ENCODE data around the gene RAF1. TPM values are rescaled to one million over a fixed set of nuclear protein-coding genes. Genes with fewer than 3 reads are reported as not detected.

The RAF1 gene
- total and polyA plus RNA-seq, 8 donors = 36.7 to 156 (median 76.9) TPM

DNA sequence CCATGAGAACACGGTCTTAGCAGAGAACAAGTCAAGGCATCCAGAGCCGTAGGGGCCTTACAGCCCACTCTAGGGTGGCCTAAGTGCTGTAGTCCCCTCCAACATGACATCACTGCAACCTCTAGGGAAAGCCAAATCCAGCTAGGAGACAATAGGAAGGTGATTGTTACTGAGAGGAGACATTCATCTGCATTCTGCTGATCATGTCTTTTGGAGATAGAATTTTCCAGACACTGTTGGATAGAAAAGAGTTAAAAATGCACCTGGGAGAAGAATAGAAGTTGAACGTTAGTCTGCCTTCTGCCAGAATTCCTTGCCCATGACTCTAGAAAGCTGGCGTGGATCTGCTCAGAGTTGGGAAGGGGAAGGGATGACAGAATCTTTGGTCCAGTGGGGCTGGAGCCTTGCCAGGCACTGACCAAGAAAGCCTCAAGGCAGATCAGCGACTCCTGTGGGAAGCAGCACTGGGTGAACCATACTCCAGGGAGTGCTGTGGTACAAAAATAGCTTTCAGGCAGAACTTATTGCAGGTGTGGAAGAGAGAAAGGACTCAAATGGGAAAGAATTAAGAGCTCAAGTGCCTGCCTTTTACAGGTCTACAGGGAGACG, 44.8 kb upstream of the RAF1 start:
- H3K27me3 ChIP-seq = no peaks in the 10 kb centered on the region
- peak; percentile 34 to 37 for DNase-seq
- H3K9me3 ChIP-seq = no peaks in the 10 kb centered on the region
- 51 to 59% (median 52%) methylated on average over 5 to 6 of the region's 6 CpGs for WGBS, 5 donors
- no peaks in the 10 kb centered on the region for H3K4me1 ChIP-seq
- no peaks in the 10 kb centered on the region for H3K36me3 ChIP-seq
- intact Hi-C loops (cut with DNase I; ENCODE audit: low total_unique reads) = no loop called here
- H3K4me3 ChIP-seq = no peak overlapping the region
- H3K27ac ChIP-seq = no peak overlapping the region
- TF ChIP-seq, protein P1, sequence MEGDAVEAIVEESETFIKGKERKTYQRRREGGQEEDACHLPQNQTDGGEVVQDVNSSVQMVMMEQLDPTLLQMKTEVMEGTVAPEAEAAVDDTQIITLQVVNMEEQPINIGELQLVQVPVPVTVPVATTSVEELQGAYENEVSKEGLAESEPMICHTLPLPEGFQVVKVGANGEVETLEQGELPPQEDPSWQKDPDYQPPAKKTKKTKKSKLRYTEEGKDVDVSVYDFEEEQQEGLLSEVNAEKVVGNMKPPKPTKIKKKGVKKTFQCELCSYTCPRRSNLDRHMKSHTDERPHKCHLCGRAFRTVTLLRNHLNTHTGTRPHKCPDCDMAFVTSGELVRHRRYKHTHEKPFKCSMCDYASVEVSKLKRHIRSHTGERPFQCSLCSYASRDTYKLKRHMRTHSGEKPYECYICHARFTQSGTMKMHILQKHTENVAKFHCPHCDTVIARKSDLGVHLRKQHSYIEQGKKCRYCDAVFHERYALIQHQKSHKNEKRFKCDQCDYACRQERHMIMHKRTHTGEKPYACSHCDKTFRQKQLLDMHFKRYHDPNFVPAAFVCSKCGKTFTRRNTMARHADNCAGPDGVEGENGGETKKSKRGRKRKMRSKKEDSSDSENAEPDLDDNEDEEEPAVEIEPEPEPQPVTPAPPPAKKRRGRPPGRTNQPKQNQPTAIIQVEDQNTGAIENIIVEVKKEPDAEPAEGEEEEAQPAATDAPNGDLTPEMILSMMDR (IDR thresholded peaks at IDR 0.05) = no peak
- TF ChIP-seq POLR2A (IDR thresholded peaks at IDR 0.05) = no peak
- no peak for TF ChIP-seq EP300 (IDR thresholded peaks at IDR 0.05)
- no peak for TF ChIP-seq POLR2AphosphoS5 (IDR thresholded peaks at IDR 0.05)

DNA sequence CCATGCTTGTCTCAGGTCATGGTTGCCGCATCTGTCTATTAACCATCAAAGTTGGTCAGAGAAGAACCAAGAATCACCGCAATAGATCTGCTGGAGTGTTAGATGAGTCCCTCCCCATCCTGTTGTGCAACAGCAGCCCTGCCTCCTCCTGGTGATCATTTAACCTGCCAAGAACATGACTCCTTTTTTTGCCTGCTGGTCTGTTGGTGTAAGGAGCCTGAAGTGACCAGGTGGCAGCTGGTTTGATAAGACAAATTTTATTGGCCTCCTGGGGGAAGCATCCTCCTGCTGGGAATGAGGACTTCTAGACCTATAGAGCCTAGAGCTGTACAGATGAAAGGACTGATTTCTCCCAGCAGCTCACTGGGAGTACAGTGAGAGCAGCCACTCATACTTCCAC, 43.5 kb upstream of the RAF1 start:
- WGBS, 5 donors = 85 to 94% (median 89%) methylated on average over 2 of the region's 2 CpGs

DNA sequence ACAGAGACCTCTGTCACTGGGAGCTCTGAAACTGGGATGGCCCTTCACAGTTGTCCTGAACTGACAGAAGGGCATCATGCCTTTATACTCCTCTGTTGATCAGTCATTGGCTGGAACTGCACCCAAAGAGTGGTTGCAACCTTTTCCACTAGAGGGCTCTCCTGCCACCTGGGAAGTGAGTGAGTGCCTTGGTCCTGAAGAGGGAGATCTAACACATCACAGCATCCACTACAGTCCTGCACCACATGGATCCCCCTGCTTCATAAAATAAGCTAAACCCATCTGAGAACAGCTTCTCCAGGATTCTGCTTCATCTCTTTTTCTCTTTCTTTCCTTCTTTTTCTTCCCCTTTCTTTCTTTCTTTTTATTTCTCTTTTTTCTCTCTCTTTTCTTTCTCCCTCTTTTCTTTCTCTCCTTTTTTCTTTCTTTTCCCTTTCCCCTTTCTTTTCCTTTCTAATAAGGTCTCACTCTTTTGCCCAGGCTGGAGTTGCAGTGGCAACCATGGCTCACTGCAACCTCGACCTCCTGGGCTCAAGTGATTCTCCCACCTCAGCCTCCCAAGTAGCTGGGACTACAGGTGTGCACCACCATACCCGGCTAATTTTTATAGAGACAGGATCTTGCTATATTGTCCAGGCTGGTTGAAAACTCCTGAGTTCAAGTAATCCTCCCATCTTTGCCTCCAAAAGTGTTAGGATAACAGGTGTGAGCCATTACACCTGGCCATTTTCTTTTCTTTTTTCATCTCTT, 42.8 kb upstream of the RAF1 start:
- H3K27me3 ChIP-seq = no peaks in the 10 kb centered on the region
- intact Hi-C loops (cut with DNase I; ENCODE audit: low total_unique reads) = no loop called here
- no peaks in the 10 kb centered on the region for H3K4me1 ChIP-seq
- DNase-seq = peak; percentile 71 to 78
- 75 to 92% (median 85%) methylated on average over 2 of the region's 2 CpGs for WGBS, 5 donors
- H3K9me3 ChIP-seq = no peaks in the 10 kb centered on the region
- H3K4me3 ChIP-seq = no peak overlapping the region
- TF ChIP-seq POLR2AphosphoS5 (IDR thresholded peaks at IDR 0.05) = peak in 1 of 3 donors; percentile 31
- TF ChIP-seq, protein P1 (IDR thresholded peaks at IDR 0.05) = peak in 5 of 7 experiments; percentile 25 to 75 (median 51)
- TF ChIP-seq EP300 (IDR thresholded peaks at IDR 0.05) = no peak
- H3K36me3 ChIP-seq = no peaks in the 10 kb centered on the region
- no peak overlapping the region for H3K27ac ChIP-seq

More for the DNA sequence above, 43.5 kb upstream of the RAF1 start:
- H3K27ac ChIP-seq = no peak overlapping the region
- intact Hi-C loops (cut with DNase I; ENCODE audit: low total_unique reads) = no loop called here
- no peak overlapping the region for H3K4me3 ChIP-seq
- no peak for DNase-seq
- TF ChIP-seq POLR2A (IDR thresholded peaks at IDR 0.05) (no peak), POLR2AphosphoS5 (IDR thresholded peaks at IDR 0.05) (no peak), EP300 (IDR thresholded peaks at IDR 0.05) (no peak)
- TF ChIP-seq, protein P1 (IDR thresholded peaks at IDR 0.05) = no peak
- H3K36me3 ChIP-seq = no peaks in the 10 kb centered on the region
- H3K4me1 ChIP-seq = no peaks in the 10 kb centered on the region
- H3K27me3 ChIP-seq = no peaks in the 10 kb centered on the region
- H3K9me3 ChIP-seq = no peaks in the 10 kb centered on the region

DNA sequence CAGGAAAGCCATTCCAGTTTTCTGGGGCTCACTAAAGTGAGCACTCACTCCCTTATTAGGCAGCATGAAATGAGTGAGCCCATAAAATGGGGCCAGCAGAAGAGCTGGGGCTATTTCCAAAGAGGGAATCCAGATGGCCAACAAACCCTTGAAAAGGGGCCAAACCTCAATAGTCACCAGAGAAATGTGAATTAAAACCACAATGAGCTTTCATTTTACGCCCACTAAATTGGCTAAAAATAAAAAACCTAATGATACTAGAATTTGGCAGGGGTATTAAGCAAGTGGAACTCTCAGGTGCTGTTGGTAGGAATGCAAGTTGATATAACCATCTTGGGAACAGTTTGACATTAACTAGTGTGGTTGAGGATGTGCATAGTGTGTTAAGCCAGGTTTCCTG, 42.1 kb upstream of the RAF1 start:
- intact Hi-C loops (cut with DNase I; ENCODE audit: low total_unique reads) = no loop called here
- Histone ChIP-seq H3K4me3 (no peak overlapping the region), H3K9me3 (no peaks in the 10 kb centered on the region), H3K36me3 (no peaks in the 10 kb centered on the region), H3K27me3 (no peaks in the 10 kb centered on the region), H3K27ac (no peak overlapping the region), H3K4me1 (no peaks in the 10 kb centered on the region)
- TF ChIP-seq POLR2AphosphoS5 (IDR thresholded peaks at IDR 0.05) (no peak), POLR2A (IDR thresholded peaks at IDR 0.05) (no peak), EP300 (IDR thresholded peaks at IDR 0.05) (no peak)
- TF ChIP-seq, protein P1 (IDR thresholded peaks at IDR 0.05) = no peak
- no peak for DNase-seq
- WGBS, 5 donors = 61 to 90% (median 77%) methylated on average over 1 of the region's 1 CpG; no CpG with 5 or more reads in 1 of the 5 donors

Data from stomach (tissue), 9 donors.